Lower leg skin (tissue), 4 donors: Measurements from ENCODE around the gene EIF2B4. TPM values are rescaled to one million over a fixed set of nuclear protein-coding genes. Genes with fewer than 3 reads are reported as not detected.

ENCODE experiments used
- DNase-seq, 2 donors: peaks; one replicate each; pipeline ENCODE4 v3.0.0-alpha.2; 2019; ENCODE audit warnings: low spot score in 2 of 2
- H3K4me3 ChIP-seq: fragments of 200-600 bp; sonication (generic); 2 replicates; pipeline ENCODE4 v1.5.1; 2017; ENCODE audit warnings: mild to moderate bottlenecking, low read depth; ENCODE audit not compliant: poor library complexity, severe bottlenecking
- POLR2A ChIP-seq, 2 donors: fragments of 450-650 bp; IDR thresholded peaks; one replicate each; pipeline ENCODE4 v1.6.1; 2016 to 2017; ENCODE audit warnings: antibody characterized with exemption in 2 of 2, mild to moderate bottlenecking in 1 of 2, moderate library complexity in 1 of 2
- WGBS, 2 donors: methylation state at CpG; one replicate each; pipeline ENCODE4 v1.1.5; 2018; 5-methylcytosine and 5-hydroxymethylcytosine counted together
- intact Hi-C: fragments of 100-400 bp; cut with DNase I; formaldehyde crosslinking; loops from one replicate; pipeline ENCODE4 v1.15.0; 2023; ENCODE audit warnings: low total_unique reads
- total RNA-seq, 4 donors: library from RNA; depleted of rRNA; stranded (reverse); fragments of >200 nt; gene quantifications; one replicate each; pipeline ENCODE4 v1.1.0, GENCODE V29; 2016
- TF ChIP-seq, protein P1 (sequence below), 3 donors: fragments of 450-650 bp; IDR thresholded peaks; one replicate each; pipeline ENCODE4 v1.5.1; 2016; ENCODE audit warnings: antibody characterized with exemption in 3 of 3, mild to moderate bottlenecking in 3 of 3, moderate library complexity in 2 of 3

The EIF2B4 gene
- total RNA-seq, 4 donors from 2014 or later = 49.3 to 64.3 (median 57.2) TPM

DNA sequence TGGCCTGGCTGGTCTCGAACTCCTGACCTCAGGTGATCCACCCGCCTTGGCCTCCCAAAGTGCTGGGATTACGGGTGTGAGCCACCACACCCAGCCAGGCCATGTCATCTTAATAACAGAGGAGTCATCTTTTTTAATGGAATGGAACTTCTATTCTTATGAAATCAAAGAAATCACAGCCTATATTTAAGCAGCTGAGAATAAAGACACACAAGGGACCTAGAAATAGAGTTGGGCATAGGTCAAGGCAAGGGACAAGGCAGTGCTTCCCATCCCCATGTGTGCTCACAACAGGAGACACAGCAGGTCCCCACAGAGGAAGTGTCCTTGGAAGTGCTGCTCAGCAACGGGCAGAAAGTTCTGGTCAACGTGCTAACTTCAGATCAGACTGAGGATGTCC is 3.4 kb upstream of the EIF2B4 start:
- TF ChIP-seq, protein P1, sequence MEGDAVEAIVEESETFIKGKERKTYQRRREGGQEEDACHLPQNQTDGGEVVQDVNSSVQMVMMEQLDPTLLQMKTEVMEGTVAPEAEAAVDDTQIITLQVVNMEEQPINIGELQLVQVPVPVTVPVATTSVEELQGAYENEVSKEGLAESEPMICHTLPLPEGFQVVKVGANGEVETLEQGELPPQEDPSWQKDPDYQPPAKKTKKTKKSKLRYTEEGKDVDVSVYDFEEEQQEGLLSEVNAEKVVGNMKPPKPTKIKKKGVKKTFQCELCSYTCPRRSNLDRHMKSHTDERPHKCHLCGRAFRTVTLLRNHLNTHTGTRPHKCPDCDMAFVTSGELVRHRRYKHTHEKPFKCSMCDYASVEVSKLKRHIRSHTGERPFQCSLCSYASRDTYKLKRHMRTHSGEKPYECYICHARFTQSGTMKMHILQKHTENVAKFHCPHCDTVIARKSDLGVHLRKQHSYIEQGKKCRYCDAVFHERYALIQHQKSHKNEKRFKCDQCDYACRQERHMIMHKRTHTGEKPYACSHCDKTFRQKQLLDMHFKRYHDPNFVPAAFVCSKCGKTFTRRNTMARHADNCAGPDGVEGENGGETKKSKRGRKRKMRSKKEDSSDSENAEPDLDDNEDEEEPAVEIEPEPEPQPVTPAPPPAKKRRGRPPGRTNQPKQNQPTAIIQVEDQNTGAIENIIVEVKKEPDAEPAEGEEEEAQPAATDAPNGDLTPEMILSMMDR (IDR thresholded peaks at IDR 0.05) = no peak
- no peak for TF ChIP-seq POLR2A (IDR thresholded peaks at IDR 0.05)
- no peak overlapping the region for H3K4me3 ChIP-seq
- 83 to 87% methylated on average over 5 of the region's 5 CpGs for WGBS, 2 donors
- DNase-seq = no peak
- intact Hi-C loops = no loop called here

DNA sequence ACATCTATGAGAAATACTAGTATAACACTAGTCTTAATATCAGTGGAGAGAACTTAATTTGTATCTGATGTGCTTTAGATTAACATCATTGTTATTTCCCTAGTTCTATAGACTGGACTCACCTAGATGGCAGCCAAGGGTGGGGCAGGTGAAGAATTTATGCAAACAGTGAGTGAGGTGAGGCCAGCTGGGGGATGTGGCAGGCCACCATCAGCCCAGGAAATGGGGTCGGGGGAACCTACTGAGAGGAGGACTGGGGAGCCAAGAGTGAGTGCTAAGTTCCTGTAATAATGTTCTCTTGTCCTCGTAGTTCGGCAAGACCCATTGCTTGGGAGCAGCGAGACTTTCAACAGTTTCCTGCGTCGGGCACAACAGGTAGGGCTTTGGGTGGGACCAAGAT is 2.8 kb upstream of the EIF2B4 start:
- no peak overlapping the region for H3K4me3 ChIP-seq
- WGBS, 2 donors = 94 to 98% methylated on average over 6 of the region's 6 CpGs
- intact Hi-C loops = no loop called here
- no peak for DNase-seq
- no peak for TF ChIP-seq POLR2A (IDR thresholded peaks at IDR 0.05)
- TF ChIP-seq, protein P1 (IDR thresholded peaks at IDR 0.05) = no peak

DNA sequence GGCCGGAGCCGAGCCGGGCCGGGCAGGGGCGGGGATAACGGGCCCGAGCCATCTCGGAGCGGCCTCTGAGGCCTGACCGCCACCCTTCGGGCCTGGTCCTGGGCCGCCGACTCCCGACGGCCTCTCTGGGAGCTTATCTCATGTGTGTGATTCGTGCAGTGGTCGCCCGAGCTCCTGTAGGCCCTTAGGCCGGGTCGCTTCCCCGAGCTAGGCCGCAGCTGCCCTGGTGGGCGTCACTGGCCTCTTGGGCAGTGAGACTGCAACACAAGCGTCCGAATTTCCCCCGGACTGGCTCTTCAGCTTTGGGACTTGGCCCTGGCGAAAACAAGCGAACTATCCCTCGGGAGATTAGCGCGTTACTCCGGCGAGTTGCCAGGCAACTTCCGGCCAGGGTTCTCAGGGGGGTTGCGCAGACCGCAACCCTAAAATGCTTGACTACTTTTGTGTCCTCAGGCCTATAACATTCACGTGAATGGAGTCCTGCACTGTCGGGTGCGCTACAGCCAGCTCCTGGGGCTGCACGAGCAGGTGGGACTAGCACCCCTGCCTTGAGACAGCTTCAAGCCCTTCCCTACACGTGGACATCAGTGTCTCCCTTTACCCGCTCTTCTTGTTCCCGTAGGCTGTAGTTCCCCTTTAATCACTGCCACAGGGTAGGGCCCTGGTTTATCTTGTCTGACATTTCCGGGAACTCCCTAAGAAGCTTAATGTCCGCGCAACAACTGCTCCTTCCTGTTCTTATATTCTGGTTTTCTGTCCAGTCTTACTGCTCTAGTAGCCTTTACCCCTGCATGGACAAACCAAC is 880 bp upstream of the EIF2B4 start:
- 1% methylated on average over 39 to 40 of the region's 46 CpGs for WGBS, 2 donors
- peak overlapping the region; percentile 98 for H3K4me3 ChIP-seq
- TF ChIP-seq POLR2A (IDR thresholded peaks at IDR 0.05) = no peak
- TF ChIP-seq, protein P1 (IDR thresholded peaks at IDR 0.05) = no peak
- peak in 1 of 2 donors; percentile 88 for DNase-seq
- intact Hi-C loops = no loop called here

DNA sequence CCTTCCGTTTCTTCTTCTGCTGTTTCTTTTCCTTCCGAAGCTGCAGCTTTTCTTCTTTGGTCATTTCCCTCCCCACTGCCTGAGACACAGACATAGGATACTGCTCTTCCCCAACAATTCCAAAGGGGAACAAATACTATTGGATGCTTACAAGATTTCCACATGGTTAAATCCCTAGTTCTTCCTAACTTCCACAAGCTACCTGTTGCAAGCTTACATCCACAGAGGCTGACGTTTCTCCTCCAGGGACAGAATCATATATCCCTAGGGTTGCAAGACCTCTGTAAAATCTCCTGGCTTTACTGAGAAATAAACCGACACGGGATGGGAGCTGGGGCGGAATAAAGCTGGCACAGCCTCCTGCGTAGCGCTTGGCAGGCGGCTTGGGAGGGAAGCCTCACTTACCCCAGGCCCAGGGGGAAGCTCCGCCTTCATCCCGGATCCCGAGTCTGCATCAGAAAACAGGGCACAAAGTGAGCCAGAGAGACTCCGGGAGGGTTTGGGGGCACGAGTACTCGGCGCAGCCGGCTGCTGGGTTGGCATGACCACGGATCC is 590 bp downstream of the EIF2B4 start:
- WGBS, 2 donors = 0 to 2% methylated on average over 12 to 14 of the region's 18 CpGs
- DNase-seq = peak; percentile 58 to 91

DNA sequence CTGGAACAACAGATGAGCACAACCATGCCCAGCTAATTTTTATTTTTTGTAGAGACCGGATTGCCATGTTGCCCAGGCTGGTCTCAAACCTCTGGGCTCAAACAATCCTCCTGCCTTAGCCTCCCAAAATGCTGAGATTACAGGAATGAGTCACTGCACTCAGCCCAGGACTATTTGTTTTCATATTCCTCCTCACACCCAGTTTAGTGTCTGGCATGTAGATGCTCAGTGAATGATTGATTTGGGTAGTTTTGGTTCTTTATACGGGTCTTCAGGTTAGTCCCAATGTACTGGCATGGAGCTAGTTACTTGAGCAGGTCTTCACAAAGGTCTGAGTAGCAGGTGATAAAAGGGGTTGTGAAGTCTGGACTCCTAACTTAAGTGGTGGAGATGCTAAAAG is 6.2 kb downstream of the EIF2B4 start:
- H3K4me3 ChIP-seq = no peak overlapping the region
- WGBS, 2 donors = 75 to 91% methylated on average over 2 of the region's 2 CpGs
- intact Hi-C loops = no loop called here
- no peak for TF ChIP-seq POLR2A (IDR thresholded peaks at IDR 0.05)
- TF ChIP-seq, protein P1 (IDR thresholded peaks at IDR 0.05) = no peak
- DNase-seq = no peak

More for the DNA sequence above, 590 bp downstream of the EIF2B4 start:
- intact Hi-C loops = no loop called here
- H3K4me3 ChIP-seq = peak overlapping the region; percentile 72
- no peak for TF ChIP-seq POLR2A (IDR thresholded peaks at IDR 0.05)
- TF ChIP-seq, protein P1 (IDR thresholded peaks at IDR 0.05) = no peak
